Osteocyte (in vitro differentiated cells): ENCODE results near the gene WDR93. TPM values are rescaled to one million over a fixed set of nuclear protein-coding genes. Genes with fewer than 3 reads are reported as not detected.

Experiments
- DNase-seq: peaks from one replicate; pipeline ENCODE4 v3.0.0; 2021; ENCODE audit warnings: mixed read lengths; ENCODE audit not compliant: unreplicated experiment; ENCODE audit errors: extremely low spot score
- H3K27ac Mint-ChIP-seq: one replicate; pipeline ENCODE4 v1.8.0; 2021; ENCODE audit warnings: mild to moderate bottlenecking, mixed read lengths; ENCODE audit not compliant: unreplicated experiment
- H3K27me3 Mint-ChIP-seq: one replicate; pipeline ENCODE4 v1.8.0; 2021; ENCODE audit warnings: mixed read lengths; ENCODE audit not compliant: unreplicated experiment
- H3K36me3 Mint-ChIP-seq: one replicate; pipeline ENCODE4 v1.8.0; 2021; ENCODE audit warnings: mixed read lengths; ENCODE audit not compliant: unreplicated experiment
- H3K4me1 Mint-ChIP-seq: one replicate; pipeline ENCODE4 v1.8.0; 2021; ENCODE audit warnings: mixed read lengths; ENCODE audit not compliant: unreplicated experiment
- H3K4me3 Mint-ChIP-seq: one replicate; pipeline ENCODE4 v1.8.0; 2021; ENCODE audit warnings: mild to moderate bottlenecking, moderate library complexity, mixed read lengths; ENCODE audit not compliant: unreplicated experiment
- H3K9me3 Mint-ChIP-seq: one replicate; pipeline ENCODE4 v1.8.0; 2021; ENCODE audit warnings: mixed read lengths; ENCODE audit not compliant: unreplicated experiment
- CTCF ChIP-seq: fragments of 200-600 bp; sonication (generic); IDR thresholded peaks from 2 replicates; pipeline ENCODE4 v1.5.0; 2021; ENCODE audit warnings: antibody characterized with exemption, mild to moderate bottlenecking, moderate library complexity
- total RNA-seq: library from RNA; stranded (reverse); gene quantifications from 2 replicates; pipeline ENCODE4 v1.2.1, GENCODE V29; 2021

WDR93 gene
- total RNA-seq, 1 donor from 2014 or later, result 0.19 TPM

- Mint-ChIP-seq H3K4me1 (peaks cover 30% of the 10 kb centered on the region), H3K9me3 (no peaks in the 10 kb centered on the region), H3K4me3 (peak overlapping the region; percentile 42), H3K27me3 (no peaks in the 10 kb centered on the region), H3K36me3 (no peaks in the 10 kb centered on the region), H3K27ac (no peak overlapping the region)
- no peak for TF ChIP-seq CTCF
- DNase-seq, result no peak
These were observed 86.6 kb downstream of the WDR93 start for GRCh38 chr15:89777073-89777751.

GRCh38 chr15:89777782-89778380 lies 87.3 kb downstream of the WDR93 start:
- peaks cover 24% of the 10 kb centered on the region for H3K4me1 Mint-ChIP-seq
- no peaks in the 10 kb centered on the region for H3K27me3 Mint-ChIP-seq
- no peak for DNase-seq
- no peaks in the 10 kb centered on the region for H3K9me3 Mint-ChIP-seq
- no peaks in the 10 kb centered on the region for H3K36me3 Mint-ChIP-seq
- TF ChIP-seq CTCF, result no peak
- H3K4me3 Mint-ChIP-seq, result no peak overlapping the region
- no peak overlapping the region for H3K27ac Mint-ChIP-seq

DNA sequence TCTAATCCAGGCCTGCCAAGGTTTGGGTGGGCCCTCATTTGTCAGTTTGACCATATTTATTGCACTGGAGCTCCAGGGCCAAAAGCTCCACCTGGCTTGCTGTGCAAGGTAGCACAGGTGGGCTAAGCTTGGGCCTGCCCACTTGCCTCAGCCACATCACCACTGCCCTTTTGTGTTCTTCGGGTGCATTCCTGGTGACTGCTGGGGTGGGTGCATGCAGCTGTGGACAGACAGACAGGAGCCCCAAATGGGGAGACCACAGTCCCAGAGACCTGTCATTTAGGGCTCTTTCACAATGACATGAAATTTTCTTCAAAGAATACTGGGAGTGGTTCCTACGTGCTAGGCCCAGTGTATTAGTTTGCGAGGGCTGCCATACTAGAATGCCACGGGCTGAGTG lies 88.2 kb downstream of the WDR93 start:
- no peak overlapping the region for H3K27ac Mint-ChIP-seq
- no peaks in the 10 kb centered on the region for H3K27me3 Mint-ChIP-seq
- TF ChIP-seq CTCF, result no peak
- DNase-seq, result no peak
- no peaks in the 10 kb centered on the region for H3K9me3 Mint-ChIP-seq
- no peaks in the 10 kb centered on the region for H3K36me3 Mint-ChIP-seq
- no peak overlapping the region for H3K4me3 Mint-ChIP-seq
- peaks cover 19% of the 10 kb centered on the region for H3K4me1 Mint-ChIP-seq

- H3K4me3 Mint-ChIP-seq, result no peak overlapping the region
- no peaks in the 10 kb centered on the region for H3K27me3 Mint-ChIP-seq
- peaks cover 23% of the 10 kb centered on the region for H3K4me1 Mint-ChIP-seq
- TF ChIP-seq CTCF, result no peak
- H3K36me3 Mint-ChIP-seq, result peaks cover 5% of the 10 kb centered on the region
- no peak overlapping the region for H3K27ac Mint-ChIP-seq
- no peak for DNase-seq
- no peaks in the 10 kb centered on the region for H3K9me3 Mint-ChIP-seq
These were observed 90.0 kb downstream of the WDR93 start for GRCh38 chr15:89780601-89781000.

GRCh38 chr15:89781055-89781454 lies 90.4 kb downstream of the WDR93 start:
- DNase-seq, result no peak

More at GRCh38 chr15:89781055-89781454, 90.4 kb downstream of the WDR93 start:
- H3K4me1 Mint-ChIP-seq, result peaks cover 27% of the 10 kb centered on the region
- no peaks in the 10 kb centered on the region for H3K9me3 Mint-ChIP-seq
- H3K4me3 Mint-ChIP-seq, result no peak overlapping the region
- no peak overlapping the region for H3K27ac Mint-ChIP-seq
- no peaks in the 10 kb centered on the region for H3K27me3 Mint-ChIP-seq
- H3K36me3 Mint-ChIP-seq, result peaks cover 5% of the 10 kb centered on the region
- no peak for TF ChIP-seq CTCF
